ENCODE data around the gene ALG14.
A peak's percentile ranks its signal among the peaks of the same experiment; 100 is the strongest.

Gene ALG14

GRCh38 chr1:94927405-94928175 lies 145.2 kb downstream of the ALG14 start:
- TF ChIP-seq ZNF274 (IDR thresholded peaks at IDR 0.05; ENCODE audit: low read depth, low read length): no peak
- peak overlapping the region; percentile 66 for H3K4me3 ChIP-seq (ENCODE audit: low read length)

- peak within 1 kb of the TSS; percentile 66 for H3K4me3 ChIP-seq (ENCODE audit: low read length)
Observed at GRCh38 chr1:94926915-94927404, 145.8 kb downstream of the ALG14 start, which contains the start of gene CNN3. TSS of gene CNN3 (minus strand) at chr1:94927110. CDS start at chr1:94926894, 216 bp downstream.

GRCh38 chr1:94926126-94926914 lies 146.4 kb downstream of the ALG14 start:
- no peak for TF ChIP-seq ZNF274 (IDR thresholded peaks at IDR 0.05; ENCODE audit: low read depth, low read length)
- H3K4me3 ChIP-seq (ENCODE audit: low read length): peak overlapping the region; percentile 57

More at GRCh38 chr1:94926915-94927404, 145.8 kb downstream of the ALG14 start, which contains the start of gene CNN3:
- no peak for TF ChIP-seq ZNF274 (IDR thresholded peaks at IDR 0.05; ENCODE audit: low read depth, low read length)

- no peak for TF ChIP-seq ZNF274 (IDR thresholded peaks at IDR 0.05; ENCODE audit: low read depth, low read length)
- H3K4me3 ChIP-seq (ENCODE audit: low read length): peak overlapping the region; percentile 57
Observed at GRCh38 chr1:94925561-94926125, 147.1 kb downstream of the ALG14 start.

GRCh38 chr1:94925004-94925403 lies 147.7 kb downstream of the ALG14 start:
- no peak for TF ChIP-seq ZNF274 (IDR thresholded peaks at IDR 0.05; ENCODE audit: low read depth, low read length)
- H3K4me3 ChIP-seq (ENCODE audit: low read length): peak overlapping the region; percentile 24; the same call in 1 of the 2 replicates
